HepG2 (cell line): Measurements from ENCODE around the gene FAM171A2. TPM values are rescaled to one million over a fixed set of nuclear protein-coding genes. Genes with fewer than 3 reads are reported as not detected.
A peak's percentile ranks its signal among the peaks of the same experiment; 100 is the strongest.

Experiments
- ELK4 ChIP-seq: sonication (generic); formaldehyde crosslinking; IDR thresholded peaks from 2 replicates; pipeline ENCODE4 v1.9.0; 2021; ENCODE audit warnings: missing genetic modification reagents, borderline replicate concordance
- HNF4A ChIP-seq: sonication (generic); formaldehyde crosslinking; IDR thresholded peaks from 2 replicates; pipeline ENCODE4 v1.4.0; 2020; ENCODE audit warnings: missing genetic modification reagents
- KDM2A ChIP-seq: sonication (generic); formaldehyde crosslinking; IDR thresholded peaks from 2 replicates; pipeline ENCODE4 v1.4.0; 2020; ENCODE audit warnings: low read depth, missing genetic modification reagents, borderline replicate concordance
- MTF1 ChIP-seq: sonication (generic); formaldehyde crosslinking; IDR thresholded peaks from 2 replicates; pipeline ENCODE4 v1.5.0; 2020; ENCODE audit warnings: missing genetic modification reagents
- NFYC ChIP-seq: IDR thresholded peaks from 2 replicates; pipeline ENCODE4 v1.6.1; 2016; ENCODE audit warnings: missing genetic modification reagents, missing compliant biosample characterization
- PRDM15 ChIP-seq: sonication (generic); formaldehyde crosslinking; IDR thresholded peaks from 2 replicates; pipeline ENCODE4 v1.4.0; 2020; ENCODE audit warnings: missing genetic modification reagents
- PRPF4 ChIP-seq: fragments of 200-400 bp; formaldehyde crosslinking; IDR thresholded peaks from 2 replicates; pipeline ENCODE4 v1.6.1; 2016; ENCODE audit warnings: low read length, low read depth; ENCODE audit not compliant: poor library complexity, severe bottlenecking
- SOX5 ChIP-seq: IDR thresholded peaks from 2 replicates; pipeline ENCODE4 v1.6.1; 2016; ENCODE audit warnings: borderline replicate concordance
- ZBTB40 ChIP-seq, 2 experiments: fragments of 450-650 bp in 1 of 2; sonication (generic) in 1 of 2; formaldehyde crosslinking in 1 of 2; IDR thresholded peaks; 2 replicates each; pipeline versions ENCODE4 v1.6.1 to v1.8.0; 2016 to 2022; ENCODE audit warnings: antibody characterized with exemption in 1 of 2, mild to moderate bottlenecking in 1 of 2, missing genetic modification reagents in 1 of 2
- ZNF282 ChIP-seq: fragments of 450-650 bp; IDR thresholded peaks from 2 replicates; pipeline ENCODE4 v1.6.1; 2018; ENCODE audit not compliant: partially characterized antibody
- ZNF891 ChIP-seq: sonication (generic); formaldehyde crosslinking; IDR thresholded peaks from 2 replicates; pipeline ENCODE4 v1.5.0; 2020; ENCODE audit warnings: mild to moderate bottlenecking, missing genetic modification reagents
- polyA plus RNA-seq, 8 experiments: library from polyadenylated mRNA; depleted of rRNA in 3 of 8; stranded (reverse) in 7 of 8; unstranded in 1 of 8; fragments of >200 nt; fragmentation: Illumina TruSeq in 4 of 8; extraction: Trizol in 4 of 8; gene quantifications; 2 replicates each; pipeline versions ENCODE4 v1.2.1 to v1.2.3, GENCODE V29; 2011 to 2016; ENCODE audit warnings: low read depth in 4 of 8, missing spikeins in 1 of 8, mixed read lengths in 1 of 8; ENCODE audit not compliant: insufficient read depth in 1 of 8
- total RNA-seq, 5 experiments: library from RNA; depleted of rRNA; stranded (reverse); fragments of >200 nt; fragmentation: Illumina TruSeq; extraction: Trizol; gene quantifications; 2 replicates each; pipeline ENCODE4 v1.2.3, GENCODE V29; 2016; ENCODE audit warnings: low read depth in 1 of 5
- TF ChIP-seq, protein P1 (sequence below), 2 experiments: sonication (generic) in 1 of 2; formaldehyde crosslinking in 1 of 2; IDR thresholded peaks; 2 replicates each; pipeline versions ENCODE4 v1.4.0 to v1.6.1; 2018 to 2020; ENCODE audit warnings: missing genetic modification reagents in 2 of 2, borderline replicate concordance in 1 of 2, low read depth in 1 of 2, mild to moderate bottlenecking in 1 of 2, missing biosample characterization in 1 of 2

The FAM171A2 gene
- total and polyA plus RNA-seq, 2 of the 13 experiments (the other 11 are each of a cell fraction or from before 2014, with no cell fraction given), result 1.8 to 3.6 TPM

DNA sequence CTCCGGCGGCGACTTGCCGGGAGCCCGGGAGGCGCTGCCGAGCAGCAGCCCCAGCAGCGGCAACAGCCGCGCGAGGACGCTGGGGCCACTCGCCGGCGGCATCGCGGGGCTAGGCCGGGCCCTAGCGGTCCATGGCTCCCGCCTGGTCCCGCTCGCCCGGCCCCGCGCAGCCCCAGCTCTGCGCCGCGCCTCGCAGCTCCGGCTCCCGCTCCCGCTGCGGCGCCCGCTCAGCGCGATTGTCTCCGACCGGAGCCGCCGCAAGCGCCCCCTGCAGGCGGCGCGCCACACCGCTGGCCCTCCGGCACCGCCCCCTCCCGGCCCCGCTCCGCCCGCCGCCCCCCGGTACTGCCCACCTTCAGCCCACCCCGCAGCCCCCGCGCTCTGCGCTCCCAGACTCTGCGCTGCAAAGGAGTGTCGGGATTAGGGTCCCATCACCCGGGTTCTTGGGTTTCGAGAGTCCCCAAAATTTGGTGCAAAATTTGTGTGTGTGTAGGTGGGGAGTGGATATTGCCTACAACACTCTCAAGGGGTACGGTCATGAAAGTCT lies at the start of gene FAM171A2 (continued):
- TF ChIP-seq PRDM15 (CRISPR knock-in tag), result peak; percentile 46; the same call in 1 of the 2 replicates
- TF ChIP-seq ZNF891 (CRISPR knock-in tag), result 0 out of 2 replicates have a peak, but pooled peaks have one; percentile 24
- TF ChIP-seq, protein P1, sequence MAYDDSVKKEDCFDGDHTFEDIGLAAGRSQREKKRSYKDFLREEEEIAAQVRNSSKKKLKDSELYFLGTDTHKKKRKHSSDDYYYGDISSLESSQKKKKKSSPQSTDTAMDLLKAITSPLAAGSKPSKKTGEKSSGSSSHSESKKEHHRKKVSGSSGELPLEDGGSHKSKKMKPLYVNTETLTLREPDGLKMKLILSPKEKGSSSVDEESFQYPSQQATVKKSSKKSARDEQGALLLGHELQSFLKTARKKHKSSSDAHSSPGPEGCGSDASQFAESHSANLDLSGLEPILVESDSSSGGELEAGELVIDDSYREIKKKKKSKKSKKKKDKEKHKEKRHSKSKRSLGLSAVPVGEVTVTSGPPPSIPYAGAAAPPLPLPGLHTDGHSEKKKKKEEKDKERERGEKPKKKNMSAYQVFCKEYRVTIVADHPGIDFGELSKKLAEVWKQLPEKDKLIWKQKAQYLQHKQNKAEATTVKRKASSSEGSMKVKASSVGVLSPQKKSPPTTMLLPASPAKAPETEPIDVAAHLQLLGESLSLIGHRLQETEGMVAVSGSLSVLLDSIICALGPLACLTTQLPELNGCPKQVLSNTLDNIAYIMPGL (CRISPR knock-in tag; IDR thresholded peaks at IDR 0.05; ENCODE audit: borderline replicate concordance in 1 of 2, low read depth in 1 of 2), result peak in 1 of 2 experiments; percentile 79; a peak in 3 of 4 replicates
- no peak for TF ChIP-seq NFYC (CRISPR knock-in tag)
- TF ChIP-seq SOX5 (CRISPR knock-in tag), result no peak
- TF ChIP-seq MTF1 (CRISPR knock-in tag), result no peak
- no peak for TF ChIP-seq ELK4 (CRISPR knock-in tag)
- no peak for TF ChIP-seq PRPF4
- TF ChIP-seq HNF4A (CRISPR knock-in tag), result no peak
- no peak for TF ChIP-seq ZBTB40 (IDR thresholded peaks at IDR 0.05)
- no peak for TF ChIP-seq ZBTB40 (CRISPR knock-in tag; IDR thresholded peaks at IDR 0.05)
- TF ChIP-seq KDM2A (CRISPR knock-in tag), result peak; percentile 41; the same call in 1 of the 2 replicates
- no peak for TF ChIP-seq ZNF282
